K562 (cell line): ENCODE measurements around the gene FKRP. TPM values are rescaled to one million over a fixed set of nuclear protein-coding genes. Genes with fewer than 3 reads are reported as not detected.

ENCODE experiments used
- CTCFL ChIP-seq: IDR thresholded peaks from 2 replicates; pipeline ENCODE4 v1.6.1; 2011; ENCODE audit warnings: borderline replicate concordance, low read depth, mild to moderate bottlenecking, moderate library complexity, low read length; ENCODE audit not compliant: insufficient read depth, poor library complexity, severe bottlenecking
- E2F6 ChIP-seq, 2 experiments: IDR thresholded peaks; 2 replicates each; pipeline ENCODE4 v1.6.1; 2011; ENCODE audit warnings: borderline replicate concordance in 1 of 2, control low read depth in 1 of 2, low read depth in 1 of 2, low read length in 1 of 2, mild to moderate bottlenecking in 1 of 2, mixed read lengths in 1 of 2, moderate library complexity in 1 of 2; ENCODE audit not compliant: insufficient read depth in 1 of 2, insufficient read length in 1 of 2, poor library complexity in 1 of 2, severe bottlenecking in 1 of 2; ENCODE audit errors: extremely low read depth in 1 of 2
- ETV1 ChIP-seq: fragments of 450-650 bp; conservative IDR thresholded peaks from 2 replicates; pipeline ENCODE4 v1.6.1; 2016; ENCODE audit warnings: missing genetic modification characterization, control low read depth, low read depth, missing compliant biosample characterization
- GMEB1 ChIP-seq: fragments of 250-450 bp; sonication (Bioruptor Pico); IDR thresholded peaks from 2 replicates; pipeline ENCODE4 v1.4.0; 2020; ENCODE audit warnings: mild to moderate bottlenecking
- GTF2B ChIP-seq: IDR thresholded peaks from 2 replicates; pipeline ENCODE4 v1.6.1; 2011; ENCODE audit not compliant: insufficient read length; ENCODE audit errors: extremely low read depth
- LARP7 ChIP-seq: fragments of 450-650 bp; IDR thresholded peaks from 2 replicates; pipeline ENCODE4 v1.6.1; 2016
- POLR2H ChIP-seq: IDR thresholded peaks from 2 replicates; pipeline ENCODE4 v1.6.1; 2016; ENCODE audit warnings: missing genetic modification characterization, low read depth, mild to moderate bottlenecking, control low read depth, missing compliant biosample characterization, moderate library complexity
- SMARCA4 ChIP-seq: fragments of 450-650 bp; IDR thresholded peaks from 2 replicates; pipeline ENCODE4 v1.6.1; 2016
- TEAD4 ChIP-seq, 2 experiments: sonication (generic) in 1 of 2; formaldehyde crosslinking in 1 of 2; IDR thresholded peaks; 2 replicates each; pipeline versions ENCODE4 v1.6.1 to v1.8.0; 2012 to 2022; ENCODE audit warnings: borderline replicate concordance in 1 of 2, inconsistent platforms in 1 of 2, low read length in 1 of 2, mild to moderate bottlenecking in 1 of 2, missing genetic modification reagents in 1 of 2
- ZNF609 ChIP-seq: sonication (generic); formaldehyde crosslinking; IDR thresholded peaks from 2 replicates; pipeline ENCODE4 v1.8.1; 2023; ENCODE audit warnings: missing genetic modification reagents, mild to moderate bottlenecking, borderline replicate concordance
- ZNF717 ChIP-seq: fragments of 250-450 bp; sonication (Bioruptor Pico); IDR thresholded peaks from 2 replicates; pipeline ENCODE4 v1.5.0; 2021
- ZNF740 ChIP-seq, 3 experiments: fragments of 200-800 bp in 1 of 3; sonication (Bioruptor generic) in 1 of 3; sonication (generic) in 1 of 3; formaldehyde crosslinking in 1 of 3; IDR thresholded peaks; 2 replicates each; pipeline versions ENCODE4 v1.6.1 to v1.8.0; 2016 to 2022; ENCODE audit warnings: mild to moderate bottlenecking in 2 of 3, missing compliant biosample characterization in 2 of 3, missing genetic modification characterization in 2 of 3, missing genetic modification reagents in 1 of 3
- polyA plus RNA-seq, 8 experiments: library from polyadenylated mRNA; depleted of rRNA in 4 of 8; stranded (reverse) in 5 of 8; unstranded in 3 of 8; fragments of >200 nt; fragmentation: Nextera tagmentation in 2 of 8; fragmentation: Illumina TruSeq in 1 of 8; extraction: Ambion mirVana in 2 of 8; extraction: Trizol in 1 of 8; gene quantifications; 2 replicates each; pipeline versions ENCODE4 v1.2.1 to v1.2.3, GENCODE V29; 2011 to 2014; ENCODE audit warnings: inconsistent platforms in 1 of 8, missing spikeins in 1 of 8
- total RNA-seq, 7 experiments: library from RNA; depleted of rRNA in 6 of 7; stranded (reverse); fragments of >200 nt in 6 of 7; fragmentation: Illumina TruSeq in 2 of 7; extraction: Trizol in 2 of 7; gene quantifications; 2 replicates each; pipeline versions ENCODE4 v1.2.1 to v1.2.3, GENCODE V29; 2011 to 2021; ENCODE audit warnings: low replicate concordance in 1 of 7

FKRP gene
- total and polyA plus RNA-seq, 9 of the 15 experiments (the other 6 are each of a cell fraction or from before 2014, with no cell fraction given), result 0.68 to 16.1 (median 6.5) TPM

- TF ChIP-seq E2F6 (IDR thresholded peaks at IDR 0.05; ENCODE audit: borderline replicate concordance in 1 of 2, extremely low read depth in 1 of 2, insufficient read depth in 1 of 2, insufficient read length in 1 of 2, low read depth in 1 of 2, low read length in 1 of 2, poor library complexity in 1 of 2, severe bottlenecking in 1 of 2), result peak in 1 of 2 experiments; percentile 14
- TF ChIP-seq LARP7, result no peak
- no peak for TF ChIP-seq POLR2H (tag)
- TF ChIP-seq SMARCA4, result no peak
- no peak for TF ChIP-seq GTF2B
- TF ChIP-seq ETV1 (tag), result no peak
- TF ChIP-seq ZNF740 (CRISPR knock-in tag; IDR thresholded peaks at IDR 0.05), result peak; percentile 54; the same call in 1 of the 2 replicates
- peak in 1 of 2 experiments; percentile 88; a peak in 2 of 4 replicates for TF ChIP-seq ZNF740 (tag; IDR thresholded peaks at IDR 0.05)
- TF ChIP-seq TEAD4 (IDR thresholded peaks at IDR 0.05; ENCODE audit: low read length), result no peak
- TF ChIP-seq TEAD4 (CRISPR knock-in tag; IDR thresholded peaks at IDR 0.05; ENCODE audit: borderline replicate concordance), result no peak
- no peak for TF ChIP-seq CTCFL
- no peak for TF ChIP-seq GMEB1 (CRISPR knock-in tag)
- TF ChIP-seq ZNF609 (CRISPR knock-in tag), result no peak
- no peak for TF ChIP-seq ZNF717 (CRISPR knock-in tag)
Measured at GRCh38 chr19:46746281-46747057, 612 bp downstream of the FKRP start, which contains the start of gene STRN4 (continued).
